ENCODE data around the gene IFITM1.

The IFITM1 gene

GRCh38 chr11:289712-290620 is 23.9 kb upstream of the IFITM1 start:
- H3K27me3 ChIP-seq (ENCODE audit: control insufficient read depth in 1 of 2, insufficient read depth in 2 of 2, low read length in 2 of 2), result no peaks in the 10 kb centered on the region
- H3K36me3 ChIP-seq (ENCODE audit: control insufficient read depth in 1 of 2, insufficient read depth in 2 of 2, low read length in 2 of 2), result peaks cover 0 to 43% of the 10 kb centered on the region in 2 donors
- peak overlapping the region; percentile 61 to 62 for H3K4me3 ChIP-seq (ENCODE audit: low read depth in 1 of 2, low read length in 2 of 2)
- no peak overlapping the region for H3K27ac ChIP-seq (ENCODE audit: low read depth, low read length)
- H3K9ac ChIP-seq (ENCODE audit: low read depth in 1 of 2, low read length in 2 of 2), result peak overlapping the region; percentile 29 to 47
- no peaks in the 10 kb centered on the region for H3K9me3 ChIP-seq (ENCODE audit: control insufficient read depth in 1 of 2, low read length in 2 of 2)
- peaks cover 13 to 26% of the 10 kb centered on the region in 2 donors for H3K4me1 ChIP-seq (ENCODE audit: control insufficient read depth in 1 of 2, insufficient read depth in 2 of 2, low read length in 2 of 2)

- no peaks in the 10 kb centered on the region for H3K9me3 ChIP-seq (ENCODE audit: control insufficient read depth in 1 of 2, low read length in 2 of 2)
- H3K9ac ChIP-seq (ENCODE audit: low read depth in 1 of 2, low read length in 2 of 2), result no peak overlapping the region
- peaks cover 0 to 37% of the 10 kb centered on the region in 2 donors for H3K36me3 ChIP-seq (ENCODE audit: control insufficient read depth in 1 of 2, insufficient read depth in 2 of 2, low read length in 2 of 2)
- H3K4me3 ChIP-seq (ENCODE audit: low read depth in 1 of 2, low read length in 2 of 2), result no peak overlapping the region
- no peaks in the 10 kb centered on the region for H3K27me3 ChIP-seq (ENCODE audit: control insufficient read depth in 1 of 2, insufficient read depth in 2 of 2, low read length in 2 of 2)
- H3K27ac ChIP-seq (ENCODE audit: low read depth, low read length), result no peak overlapping the region
- peaks cover 10 to 25% of the 10 kb centered on the region in 2 donors for H3K4me1 ChIP-seq (ENCODE audit: control insufficient read depth in 1 of 2, insufficient read depth in 2 of 2, low read length in 2 of 2)
These were observed 23.1 kb upstream of the IFITM1 start for GRCh38 chr11:290621-291231.

GRCh38 chr11:291281-292210 is 22.3 kb upstream of the IFITM1 start:
- H3K27ac ChIP-seq (ENCODE audit: low read depth, low read length), result no peak overlapping the region
- H3K36me3 ChIP-seq (ENCODE audit: control insufficient read depth in 1 of 2, insufficient read depth in 2 of 2, low read length in 2 of 2), result peaks cover 0 to 35% of the 10 kb centered on the region in 2 donors
- no peaks in the 10 kb centered on the region for H3K9me3 ChIP-seq (ENCODE audit: control insufficient read depth in 1 of 2, low read length in 2 of 2)
- H3K4me1 ChIP-seq (ENCODE audit: control insufficient read depth in 1 of 2, insufficient read depth in 2 of 2, low read length in 2 of 2), result peaks cover 9 to 20% of the 10 kb centered on the region in 2 donors
- H3K4me3 ChIP-seq (ENCODE audit: low read depth in 1 of 2, low read length in 2 of 2), result no peak overlapping the region
- no peaks in the 10 kb centered on the region for H3K27me3 ChIP-seq (ENCODE audit: control insufficient read depth in 1 of 2, insufficient read depth in 2 of 2, low read length in 2 of 2)
- H3K9ac ChIP-seq (ENCODE audit: low read depth in 1 of 2, low read length in 2 of 2), result no peak overlapping the region

- H3K9ac ChIP-seq (ENCODE audit: low read depth in 1 of 2, low read length in 2 of 2), result no peak overlapping the region
- no peak overlapping the region for H3K27ac ChIP-seq (ENCODE audit: low read depth, low read length)
- H3K4me1 ChIP-seq (ENCODE audit: control insufficient read depth in 1 of 2, insufficient read depth in 2 of 2, low read length in 2 of 2), result peaks cover 10 to 25% of the 10 kb centered on the region in 2 donors
- peaks cover 0 to 35% of the 10 kb centered on the region in 2 donors for H3K36me3 ChIP-seq (ENCODE audit: control insufficient read depth in 1 of 2, insufficient read depth in 2 of 2, low read length in 2 of 2)
- no peaks in the 10 kb centered on the region for H3K9me3 ChIP-seq (ENCODE audit: control insufficient read depth in 1 of 2, low read length in 2 of 2)
- H3K4me3 ChIP-seq (ENCODE audit: low read depth in 1 of 2, low read length in 2 of 2), result no peak overlapping the region
- no peaks in the 10 kb centered on the region for H3K27me3 ChIP-seq (ENCODE audit: control insufficient read depth in 1 of 2, insufficient read depth in 2 of 2, low read length in 2 of 2)
These were observed 21.4 kb upstream of the IFITM1 start for GRCh38 chr11:292211-293121.

- Histone ChIP-seq H3K4me3 (ENCODE audit: low read depth in 1 of 2, low read length in 2 of 2) (no peak overlapping the region), H3K27ac (ENCODE audit: low read depth, low read length) (no peak overlapping the region), H3K9me3 (ENCODE audit: control insufficient read depth in 1 of 2, low read length in 2 of 2) (no peaks in the 10 kb centered on the region), H3K9ac (ENCODE audit: low read depth in 1 of 2, low read length in 2 of 2) (no peak overlapping the region), H3K27me3 (ENCODE audit: control insufficient read depth in 1 of 2, insufficient read depth in 2 of 2, low read length in 2 of 2) (peaks cover 0 to 8% of the 10 kb centered on the region in 2 donors), H3K4me1 (ENCODE audit: control insufficient read depth in 1 of 2, insufficient read depth in 2 of 2, low read length in 2 of 2) (peaks cover 10 to 26% of the 10 kb centered on the region in 2 donors), H3K36me3 (ENCODE audit: control insufficient read depth in 1 of 2, insufficient read depth in 2 of 2, low read length in 2 of 2) (peaks cover 0 to 35% of the 10 kb centered on the region in 2 donors)
These were observed 20.5 kb upstream of the IFITM1 start for GRCh38 chr11:293271-293851.

- H3K9me3 ChIP-seq (ENCODE audit: control insufficient read depth in 1 of 2, low read length in 2 of 2), result no peaks in the 10 kb centered on the region
- peaks cover 0 to 8% of the 10 kb centered on the region in 2 donors for H3K27me3 ChIP-seq (ENCODE audit: control insufficient read depth in 1 of 2, insufficient read depth in 2 of 2, low read length in 2 of 2)
- H3K4me1 ChIP-seq (ENCODE audit: control insufficient read depth in 1 of 2, insufficient read depth in 2 of 2, low read length in 2 of 2), result peaks cover 10 to 27% of the 10 kb centered on the region in 2 donors
- H3K9ac ChIP-seq (ENCODE audit: low read depth in 1 of 2, low read length in 2 of 2), result no peak overlapping the region
- H3K36me3 ChIP-seq (ENCODE audit: control insufficient read depth in 1 of 2, insufficient read depth in 2 of 2, low read length in 2 of 2), result peaks cover 0 to 35% of the 10 kb centered on the region in 2 donors
- H3K4me3 ChIP-seq (ENCODE audit: low read depth in 1 of 2, low read length in 2 of 2), result no peak overlapping the region
- no peak overlapping the region for H3K27ac ChIP-seq (ENCODE audit: low read depth, low read length)
These were observed 19.8 kb upstream of the IFITM1 start for GRCh38 chr11:293852-294661.

- H3K27me3 ChIP-seq (ENCODE audit: control insufficient read depth in 1 of 2, insufficient read depth in 2 of 2, low read length in 2 of 2), result peaks cover 2 to 10% of the 10 kb centered on the region in 2 donors
- H3K4me3 ChIP-seq (ENCODE audit: low read depth in 1 of 2, low read length in 2 of 2), result no peak overlapping the region
- H3K9me3 ChIP-seq (ENCODE audit: control insufficient read depth in 1 of 2, low read length in 2 of 2), result no peaks in the 10 kb centered on the region
These were observed 19.1 kb upstream of the IFITM1 start for GRCh38 chr11:294780-295179.

GRCh38 chr11:295351-296170 is 18.3 kb upstream of the IFITM1 start:
- H3K36me3 ChIP-seq (ENCODE audit: control insufficient read depth in 1 of 2, insufficient read depth in 2 of 2, low read length in 2 of 2), result peaks cover 0 to 35% of the 10 kb centered on the region in 2 donors
- no peak overlapping the region for H3K4me3 ChIP-seq (ENCODE audit: low read depth in 1 of 2, low read length in 2 of 2)
- peaks cover 9 to 17% of the 10 kb centered on the region in 2 donors for H3K27me3 ChIP-seq (ENCODE audit: control insufficient read depth in 1 of 2, insufficient read depth in 2 of 2, low read length in 2 of 2)
- no peak overlapping the region for H3K27ac ChIP-seq (ENCODE audit: low read depth, low read length)
- no peaks in the 10 kb centered on the region for H3K9me3 ChIP-seq (ENCODE audit: control insufficient read depth in 1 of 2, low read length in 2 of 2)
- H3K4me1 ChIP-seq (ENCODE audit: control insufficient read depth in 1 of 2, insufficient read depth in 2 of 2, low read length in 2 of 2), result peaks cover 13 to 26% of the 10 kb centered on the region in 2 donors
- H3K9ac ChIP-seq (ENCODE audit: low read depth in 1 of 2, low read length in 2 of 2), result no peak overlapping the region

More at GRCh38 chr11:294780-295179, 19.1 kb upstream of the IFITM1 start:
- Histone ChIP-seq H3K36me3 (ENCODE audit: control insufficient read depth in 1 of 2, insufficient read depth in 2 of 2, low read length in 2 of 2) (peaks cover 0 to 35% of the 10 kb centered on the region in 2 donors), H3K4me1 (ENCODE audit: control insufficient read depth in 1 of 2, insufficient read depth in 2 of 2, low read length in 2 of 2) (peaks cover 10 to 22% of the 10 kb centered on the region in 2 donors), H3K9ac (ENCODE audit: low read depth in 1 of 2, low read length in 2 of 2) (no peak overlapping the region), H3K27ac (ENCODE audit: low read depth, low read length) (no peak overlapping the region)
